Stimulated activated naive CD8-positive, alpha-beta T cell treated with anti-CD3 and anti-CD28 coated beads, Interleukin-15, amount 100 ng/mL, for 72 hours (primary cell): ENCODE data around the gene STK11IP.

Experiments
- ATAC-seq: fragments of 150-1000 bp; cut with Tn5 transposase; 2 replicates; pipeline ENCODE4 v1.10.0; 2021; ENCODE audit warnings: mild to moderate bottlenecking, moderate library complexity
- DNase-seq, 2 donors: peaks; one replicate each; pipeline ENCODE4 v3.0.0; 2021 to 2022
- H3K27ac Mint-ChIP-seq, 2 donors: one replicate each; pipeline ENCODE4 v1.8.0; 2022; ENCODE audit warnings: mild to moderate bottlenecking in 2 of 2, mixed read lengths in 2 of 2, moderate library complexity in 2 of 2
- H3K27me3 Mint-ChIP-seq: one replicate; pipeline ENCODE4 v1.8.0; 2022; ENCODE audit warnings: mixed read lengths
- H3K4me1 Mint-ChIP-seq: one replicate; pipeline ENCODE4 v1.8.0; 2022; ENCODE audit warnings: mild to moderate bottlenecking, mixed read lengths
- H3K4me3 Mint-ChIP-seq, 2 donors: one replicate each; pipeline ENCODE4 v1.8.0; 2022; ENCODE audit warnings: mild to moderate bottlenecking in 2 of 2, mixed read lengths in 2 of 2, moderate library complexity in 1 of 2
- H3K9me3 Mint-ChIP-seq, 2 donors: one replicate each; pipeline ENCODE4 v1.8.0; 2022; ENCODE audit warnings: mixed read lengths in 2 of 2

STK11IP gene

DNA sequence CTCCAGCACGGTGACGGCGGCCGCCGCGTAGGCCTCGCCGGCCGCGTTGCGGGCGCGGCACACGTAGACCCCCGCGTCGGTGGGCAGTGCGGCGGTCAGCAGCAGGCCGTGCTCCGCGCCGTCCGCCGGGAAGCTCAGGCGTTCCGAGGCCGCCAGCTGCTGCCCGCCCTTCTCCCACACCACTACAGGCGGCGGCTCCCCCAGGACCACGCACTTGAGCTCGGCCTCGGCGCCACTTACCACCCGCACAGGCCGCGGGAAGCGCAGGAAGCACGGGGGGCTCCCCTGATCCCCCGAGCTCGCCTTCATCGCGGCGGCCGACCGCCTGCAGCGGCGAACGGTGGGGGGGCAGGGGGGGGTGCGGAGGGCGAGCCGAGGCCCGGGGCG is 26.7 kb upstream of the STK11IP start:
- H3K27me3 Mint-ChIP-seq: peaks cover 82% of the 10 kb centered on the region
- H3K4me3 Mint-ChIP-seq: peak overlapping the region; percentile 49 to 52
- peaks cover 5% of the 10 kb centered on the region for H3K4me1 Mint-ChIP-seq
- DNase-seq (no peak), ATAC-seq (peak; percentile 22)
- no peaks in the 10 kb centered on the region for H3K9me3 Mint-ChIP-seq
- H3K27ac Mint-ChIP-seq: no peak overlapping the region

DNA sequence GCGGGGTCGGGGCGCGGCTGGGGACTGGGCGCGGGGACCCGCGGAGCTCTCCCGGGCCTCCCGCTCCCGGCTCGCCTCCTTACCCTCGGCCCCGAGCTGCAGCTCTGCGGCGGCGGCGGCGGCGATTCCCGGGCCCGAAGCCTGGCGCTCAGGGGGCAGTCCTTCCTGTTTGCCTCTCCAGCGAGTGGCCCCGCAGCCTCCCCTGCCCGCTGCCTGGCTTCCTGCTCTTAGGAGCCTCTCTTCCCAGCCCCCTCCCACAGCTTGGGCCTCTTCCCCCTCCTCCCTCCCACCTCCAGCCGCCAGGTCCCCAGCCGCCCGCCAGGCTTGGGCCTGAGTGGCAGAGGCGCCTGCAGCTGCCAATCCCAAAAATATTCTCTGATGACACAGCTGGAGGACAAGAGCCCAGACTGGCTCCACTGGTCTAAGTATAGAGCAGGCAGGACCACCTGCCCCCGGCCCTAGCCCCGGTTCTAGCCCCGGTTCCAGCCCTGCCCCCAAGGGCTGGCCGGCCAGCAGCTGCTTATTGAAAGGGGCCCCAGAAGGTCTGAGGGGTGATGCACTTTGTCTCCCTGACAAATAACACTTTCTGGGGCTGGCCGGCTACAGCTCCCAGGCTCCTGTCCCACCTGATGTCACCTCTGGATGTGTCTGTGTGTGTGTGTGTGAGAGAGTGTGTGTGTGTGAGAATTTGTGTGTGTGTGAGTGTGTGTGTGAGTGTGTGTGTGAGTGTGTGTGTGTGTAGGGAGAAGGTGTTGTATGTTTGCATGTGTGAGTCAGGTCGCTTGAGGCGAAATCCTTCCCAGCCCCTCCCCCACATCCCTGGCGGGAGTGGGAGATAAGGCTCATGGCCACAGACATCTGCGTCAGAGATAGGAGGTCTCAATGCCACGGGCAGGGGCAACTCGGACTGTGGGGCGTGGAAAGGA is 26.1 kb upstream of the STK11IP start, which contains the start of gene OBSL1:
Gene OBSL1, minus strand, starts transcription at position 229 of the 926 bp plus-strand sequence. CDS start 307 bp downstream, outside the sequence.
- peak; percentile 38 for ATAC-seq
- H3K27ac Mint-ChIP-seq: no peak within 1 kb of the TSS
- peaks cover 5% of the 10 kb centered on the region for H3K4me1 Mint-ChIP-seq
- H3K27me3 Mint-ChIP-seq: peaks cover 81% of the 10 kb centered on the region
- peak within 1 kb of the TSS; percentile 49 to 69 for H3K4me3 Mint-ChIP-seq
- no peaks in the 10 kb centered on the region for H3K9me3 Mint-ChIP-seq
- no peak for DNase-seq

DNA sequence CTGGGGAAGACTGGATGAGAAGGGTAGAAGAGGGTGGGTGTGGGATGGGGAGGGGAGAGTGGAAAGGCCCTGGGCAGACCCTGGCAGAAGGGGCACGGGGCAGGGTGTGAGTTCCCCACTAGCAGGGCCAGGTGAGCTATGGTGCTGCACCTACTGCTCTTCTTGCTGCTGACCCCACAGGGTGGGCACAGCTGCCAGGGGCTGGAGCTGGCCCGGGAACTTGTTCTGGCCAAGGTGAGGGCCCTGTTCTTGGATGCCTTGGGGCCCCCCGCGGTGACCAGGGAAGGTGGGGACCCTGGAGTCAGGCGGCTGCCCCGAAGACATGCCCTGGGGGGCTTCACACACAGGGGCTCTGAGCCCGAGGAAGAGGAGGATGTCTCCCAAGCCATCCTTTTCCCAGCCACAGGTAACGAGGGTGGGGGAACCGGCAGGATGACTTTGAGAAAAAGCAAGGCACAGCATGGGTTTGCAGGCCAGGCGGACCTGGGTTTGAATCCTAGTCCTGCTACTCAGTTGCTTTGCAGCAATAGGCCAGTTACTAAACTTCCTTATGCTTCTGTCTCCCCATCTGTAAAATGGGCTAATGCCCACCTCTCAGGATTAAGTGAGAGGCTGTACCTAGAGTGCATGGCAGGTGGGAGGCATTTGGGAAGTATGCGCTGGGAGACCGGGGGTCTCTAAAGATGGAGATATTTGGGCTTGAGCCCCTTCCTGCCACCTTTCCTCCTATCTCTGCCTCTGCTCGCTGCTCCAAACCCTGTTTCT is 25.2 kb upstream of the STK11IP start, which contains the start of gene INHA:
Gene INHA, plus strand, starts transcription at position 74 of the 765 bp plus-strand sequence. Its CDS starts 65 bp downstream, at position 139.
- Mint-ChIP-seq H3K4me1 (peaks cover 5% of the 10 kb centered on the region), H3K27me3 (peaks cover 81% of the 10 kb centered on the region), H3K9me3 (no peaks in the 10 kb centered on the region), H3K4me3 (peak within 1 kb of the TSS in 1 of 2 donors; percentile 30), H3K27ac (no peak within 1 kb of the TSS)
- ATAC-seq: peak; percentile 10
- no peak for DNase-seq

DNA sequence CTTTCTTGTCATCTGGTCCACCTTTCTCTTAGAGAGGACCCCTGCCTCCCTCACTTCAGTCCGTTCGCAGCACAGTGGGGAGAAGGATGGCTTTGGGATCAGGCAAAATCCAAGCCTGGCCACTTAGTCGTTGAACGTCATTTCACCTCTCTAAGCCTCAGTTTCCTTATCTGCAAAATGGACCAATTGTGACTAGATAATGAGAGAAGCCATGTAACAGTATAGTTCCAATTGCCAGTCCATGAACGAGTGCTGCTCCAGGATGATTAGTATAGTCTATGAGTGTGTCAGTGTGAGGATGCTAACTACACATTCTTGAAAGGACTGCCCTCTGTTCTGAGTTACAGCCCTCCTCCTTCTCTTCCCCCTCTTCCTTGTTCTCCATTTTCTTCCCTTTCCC is 24.5 kb upstream of the STK11IP start:
- Mint-ChIP-seq H3K27me3 (peaks cover 76% of the 10 kb centered on the region), H3K4me1 (peaks cover 5% of the 10 kb centered on the region), H3K9me3 (no peaks in the 10 kb centered on the region), H3K27ac (no peak overlapping the region), H3K4me3 (no peak overlapping the region)
- DNase-seq (no peak), ATAC-seq (no peak)

DNA sequence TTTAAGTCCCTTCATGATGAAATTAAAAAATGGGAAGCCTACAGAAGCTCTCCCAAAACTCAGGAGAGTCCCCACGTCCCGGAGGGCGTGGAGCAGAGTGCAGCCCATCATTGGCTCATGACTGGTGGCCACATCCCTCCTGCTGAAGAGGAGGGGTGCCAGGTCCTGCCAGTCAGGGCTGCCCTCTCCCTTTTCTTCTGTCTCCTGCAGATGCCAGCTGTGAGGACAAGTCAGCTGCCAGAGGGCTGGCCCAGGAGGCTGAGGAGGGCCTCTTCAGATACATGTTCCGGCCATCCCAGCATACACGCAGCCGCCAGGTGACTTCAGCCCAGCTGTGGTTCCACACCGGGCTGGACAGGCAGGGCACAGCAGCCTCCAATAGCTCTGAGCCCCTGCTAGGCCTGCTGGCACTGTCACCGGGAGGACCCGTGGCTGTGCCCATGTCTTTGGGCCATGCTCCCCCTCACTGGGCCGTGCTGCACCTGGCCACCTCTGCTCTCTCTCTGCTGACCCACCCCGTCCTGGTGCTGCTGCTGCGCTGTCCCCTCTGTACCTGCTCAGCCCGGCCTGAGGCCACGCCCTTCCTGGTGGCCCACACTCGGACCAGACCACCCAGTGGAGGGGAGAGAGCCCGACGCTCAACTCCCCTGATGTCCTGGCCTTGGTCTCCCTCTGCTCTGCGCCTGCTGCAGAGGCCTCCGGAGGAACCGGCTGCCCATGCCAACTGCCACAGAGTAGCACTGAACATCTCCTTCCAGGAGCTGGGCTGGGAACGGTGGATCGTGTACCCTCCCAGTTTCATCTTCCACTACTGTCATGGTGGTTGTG is 23.0 kb upstream of the STK11IP start:
- ATAC-seq: peak; percentile 13
- Mint-ChIP-seq H3K4me3 (no peak overlapping the region), H3K27me3 (peaks cover 61% of the 10 kb centered on the region), H3K4me1 (peaks cover 5% of the 10 kb centered on the region), H3K27ac (no peak overlapping the region), H3K9me3 (no peaks in the 10 kb centered on the region)
- no peak for DNase-seq

DNA sequence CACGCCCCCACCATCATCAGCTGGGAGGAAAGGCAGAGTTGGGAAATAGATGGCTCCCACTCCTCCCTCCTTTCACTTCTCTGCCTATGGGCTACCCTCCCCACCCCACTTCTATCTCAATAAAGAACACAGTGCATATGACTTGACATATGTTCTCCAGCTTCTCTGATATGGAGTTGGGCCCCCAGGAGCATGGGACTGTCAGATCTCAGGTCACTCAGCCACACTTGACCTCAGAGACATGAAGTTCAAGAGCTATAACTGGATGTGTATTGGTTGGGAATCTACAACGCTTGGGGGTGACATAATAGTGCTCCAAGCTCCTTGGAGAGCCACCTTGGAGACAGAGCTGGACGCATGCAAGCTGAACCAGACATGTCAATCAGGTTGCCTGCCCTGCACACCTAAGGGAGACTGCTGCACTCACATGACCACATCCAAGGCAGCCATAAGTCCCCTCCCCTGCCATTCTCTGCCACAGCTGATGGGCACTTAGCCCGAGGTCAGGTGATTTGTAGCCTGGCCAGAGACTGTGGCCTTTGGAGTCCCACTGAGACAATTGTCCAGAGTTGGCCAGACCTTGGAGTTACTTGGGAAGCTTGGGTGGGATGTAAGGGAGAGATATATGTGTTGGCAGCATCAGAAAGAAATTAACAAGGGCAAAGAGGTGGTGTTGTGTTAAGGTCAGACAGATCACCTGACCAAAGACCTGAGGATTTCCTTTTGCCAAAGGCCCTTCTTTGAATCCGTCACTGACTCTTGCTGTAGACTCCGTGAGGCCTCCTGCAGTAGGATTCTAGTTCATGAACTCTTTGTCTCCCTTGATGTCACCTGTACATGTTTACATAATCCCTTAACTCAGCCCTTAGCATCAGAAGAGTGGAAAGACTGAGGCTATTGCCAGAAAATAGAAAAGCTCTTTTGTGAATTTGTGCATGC is 21.8 kb upstream of the STK11IP start:
- Mint-ChIP-seq H3K27me3 (peaks cover 53% of the 10 kb centered on the region), H3K4me1 (no peaks in the 10 kb centered on the region), H3K4me3 (no peak overlapping the region), H3K9me3 (no peaks in the 10 kb centered on the region), H3K27ac (peak overlapping the region in 1 of 2 donors; percentile 72)
- DNase-seq: no peak
- no peak for ATAC-seq

DNA sequence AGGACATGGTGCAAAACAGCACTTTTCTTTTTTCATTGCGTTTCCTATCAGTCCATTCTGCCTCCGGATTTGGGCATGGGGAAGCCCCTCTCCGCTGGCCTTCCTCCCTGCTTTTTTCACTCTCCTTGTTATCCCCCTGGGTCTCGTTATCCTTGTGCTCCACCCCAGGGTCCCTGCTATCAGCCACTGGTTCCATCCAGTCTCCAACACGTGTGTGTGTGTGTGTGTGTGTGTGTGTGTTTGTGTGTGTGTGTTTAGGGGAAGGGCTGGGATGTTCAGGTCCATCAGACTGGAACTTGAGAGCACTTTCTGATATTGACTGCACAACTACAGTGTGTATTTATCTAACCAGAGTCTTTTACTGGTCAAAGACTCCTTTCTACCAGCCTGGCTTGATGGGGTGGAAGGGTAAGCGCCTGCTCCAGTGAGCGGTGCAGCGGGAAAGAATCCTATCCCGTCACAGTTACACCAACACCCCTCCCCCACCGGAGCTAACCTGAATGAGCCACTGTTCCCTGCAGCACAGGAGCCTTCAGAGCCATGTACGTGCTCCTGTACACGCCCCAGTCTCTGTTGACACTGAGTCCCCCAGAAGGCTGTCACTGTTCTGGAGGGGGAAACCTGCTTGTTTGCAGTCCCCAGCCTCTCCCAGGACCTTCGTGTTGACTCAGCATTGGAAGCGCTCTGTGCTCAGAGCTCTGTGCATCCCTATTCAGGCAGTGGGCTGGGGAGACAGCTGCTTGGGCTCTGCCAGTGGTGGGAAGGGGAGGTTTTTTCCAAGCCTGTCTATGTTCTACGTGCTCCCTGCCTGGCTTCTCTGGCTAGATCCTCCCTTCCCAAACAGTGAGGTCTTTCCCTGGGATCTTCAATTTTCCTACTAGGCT is 20.9 kb upstream of the STK11IP start:
- no peak for DNase-seq
- no peak overlapping the region for H3K4me3 Mint-ChIP-seq
- H3K27me3 Mint-ChIP-seq: peaks cover 49% of the 10 kb centered on the region
- no peak for ATAC-seq
- H3K9me3 Mint-ChIP-seq: no peaks in the 10 kb centered on the region
- H3K4me1 Mint-ChIP-seq: no peaks in the 10 kb centered on the region
- no peak overlapping the region for H3K27ac Mint-ChIP-seq

DNA sequence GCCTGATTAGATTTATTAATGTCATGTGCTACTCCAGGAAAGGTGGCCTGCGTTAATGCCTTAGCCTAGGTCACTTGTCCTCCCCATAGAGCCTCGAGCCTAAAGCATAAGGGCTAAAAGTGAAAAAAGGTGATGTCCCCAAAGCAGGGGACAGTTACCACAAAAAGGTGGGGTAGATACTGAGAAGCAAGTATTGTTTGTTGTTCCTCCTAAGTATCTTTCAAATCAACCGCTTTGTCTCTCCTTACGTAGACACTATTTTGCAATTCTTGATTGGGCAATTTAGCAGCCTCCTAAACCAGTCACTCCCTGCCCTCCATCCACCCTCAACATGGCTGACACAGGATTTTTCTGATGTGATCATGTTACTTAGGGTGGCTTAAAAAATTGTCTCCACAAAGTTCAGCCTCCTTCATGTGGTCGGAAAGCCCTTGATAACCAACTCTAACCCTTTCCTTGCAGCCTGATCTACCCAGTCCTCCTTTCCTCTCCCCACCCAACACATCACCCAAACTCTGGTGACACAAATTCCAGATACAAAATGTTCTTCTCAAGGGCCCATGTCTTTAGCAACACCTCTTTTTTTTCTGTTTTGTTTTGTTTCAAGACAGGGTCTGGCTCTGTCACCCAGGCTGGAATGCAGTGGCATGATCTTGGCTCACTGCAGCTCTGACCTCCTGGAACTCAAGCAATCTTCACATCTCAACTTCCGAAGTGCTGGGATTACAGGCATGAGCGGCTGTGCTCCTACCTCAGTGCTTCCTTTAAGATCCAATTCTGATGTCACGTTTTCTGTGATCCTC is 18.6 kb upstream of the STK11IP start:
- DNase-seq: no peak
- ATAC-seq: no peak
- no peaks in the 10 kb centered on the region for H3K9me3 Mint-ChIP-seq
- no peaks in the 10 kb centered on the region for H3K4me1 Mint-ChIP-seq
- H3K4me3 Mint-ChIP-seq: no peak overlapping the region
- peaks cover 28% of the 10 kb centered on the region for H3K27me3 Mint-ChIP-seq
- H3K27ac Mint-ChIP-seq: peak overlapping the region in 1 of 2 donors; percentile 1

DNA sequence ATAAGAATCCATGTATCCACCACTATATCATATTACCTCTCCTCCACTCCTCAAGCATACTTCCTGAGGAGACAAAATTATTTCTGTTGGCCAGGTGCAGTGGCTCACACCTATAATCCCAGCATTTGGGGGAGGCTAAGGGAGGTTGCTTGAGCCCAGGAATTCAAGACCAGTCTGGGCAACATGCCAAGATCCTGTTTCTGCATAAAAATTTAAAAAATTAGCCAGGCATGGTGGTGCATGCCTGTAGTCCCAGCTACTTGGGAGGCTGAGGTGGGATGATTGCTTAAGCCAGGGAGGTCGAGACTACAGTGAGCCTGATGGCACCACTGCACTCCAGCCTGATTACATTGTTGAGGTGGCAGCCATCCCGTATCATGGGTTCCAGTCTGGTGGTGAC is 16.3 kb upstream of the STK11IP start:
- Mint-ChIP-seq H3K27me3 (peaks cover 13% of the 10 kb centered on the region), H3K4me1 (no peaks in the 10 kb centered on the region), H3K4me3 (no peak overlapping the region), H3K27ac (no peak overlapping the region), H3K9me3 (no peaks in the 10 kb centered on the region)
- no peak for ATAC-seq
- no peak for DNase-seq

DNA sequence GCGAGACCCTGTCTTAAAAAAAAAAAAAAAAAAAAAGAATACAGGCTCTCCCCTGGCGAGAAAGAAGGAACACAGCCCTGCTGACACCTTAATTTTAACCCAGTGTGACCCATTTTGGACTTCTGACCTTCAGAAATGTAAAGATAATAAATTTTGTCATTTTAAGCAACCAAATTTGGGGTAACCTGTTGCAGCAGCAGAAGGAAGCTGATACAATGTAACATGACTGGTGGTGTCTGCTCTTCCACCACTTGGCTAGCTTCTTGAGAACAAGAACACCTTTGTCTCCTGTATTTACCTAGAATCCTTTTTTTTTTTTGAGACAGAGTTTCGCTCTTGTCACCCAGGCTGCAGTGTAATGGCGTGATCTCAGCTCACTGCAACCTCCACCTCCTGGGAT is 6.6 kb upstream of the STK11IP start:
- ATAC-seq (no peak), DNase-seq (no peak)
- Mint-ChIP-seq H3K27ac (no peak overlapping the region), H3K27me3 (peaks cover 8% of the 10 kb centered on the region), H3K9me3 (no peaks in the 10 kb centered on the region), H3K4me3 (no peak overlapping the region), H3K4me1 (peaks cover 8% of the 10 kb centered on the region)

DNA sequence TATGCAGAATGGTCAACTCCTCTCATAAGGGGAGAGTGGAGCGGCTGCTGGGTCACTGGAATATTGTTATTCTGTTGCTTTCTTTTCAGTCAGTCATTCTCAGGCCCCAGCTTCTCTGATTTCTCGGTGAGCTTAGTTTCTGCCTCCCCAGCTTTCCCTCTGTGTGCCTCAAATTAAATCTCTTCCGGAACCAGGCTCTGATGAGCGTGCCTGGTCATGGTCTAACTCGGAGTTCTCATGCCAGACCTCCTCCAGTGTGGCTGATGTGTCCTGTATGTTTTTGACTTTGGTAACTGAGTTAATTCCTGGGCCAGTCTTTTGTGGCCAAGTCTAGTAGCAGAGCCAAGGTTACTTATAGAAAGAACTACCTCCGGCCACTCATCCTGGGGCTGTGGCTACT is 4.9 kb upstream of the STK11IP start:
- Mint-ChIP-seq H3K4me3 (no peak overlapping the region), H3K27me3 (peaks cover 8% of the 10 kb centered on the region), H3K4me1 (peaks cover 8% of the 10 kb centered on the region), H3K27ac (no peak overlapping the region), H3K9me3 (no peaks in the 10 kb centered on the region)
- no peak for ATAC-seq
- no peak for DNase-seq

DNA sequence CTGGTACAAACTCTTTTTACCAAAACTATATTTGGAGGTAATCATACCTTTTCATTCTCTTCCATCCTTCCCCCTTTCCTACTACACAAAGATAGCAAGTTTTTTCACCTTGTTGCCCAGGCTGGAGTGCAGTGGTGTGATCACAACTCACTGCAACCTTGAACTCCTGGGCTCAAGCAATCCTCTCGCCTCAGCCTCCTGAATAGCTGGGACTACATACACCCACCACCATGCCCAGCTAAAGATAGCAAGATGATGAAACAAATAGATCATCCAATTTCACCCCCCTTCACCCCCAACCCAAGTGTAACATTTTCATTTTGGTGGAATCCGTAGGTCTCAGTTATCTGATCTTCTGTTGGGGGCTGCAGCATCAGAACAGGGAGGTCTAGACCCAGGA is 4.5 kb upstream of the STK11IP start:
- Mint-ChIP-seq H3K27me3 (peaks cover 8% of the 10 kb centered on the region), H3K27ac (no peak overlapping the region), H3K4me3 (no peak overlapping the region), H3K9me3 (no peaks in the 10 kb centered on the region), H3K4me1 (peaks cover 11% of the 10 kb centered on the region)
- no peak for ATAC-seq
- no peak for DNase-seq

DNA sequence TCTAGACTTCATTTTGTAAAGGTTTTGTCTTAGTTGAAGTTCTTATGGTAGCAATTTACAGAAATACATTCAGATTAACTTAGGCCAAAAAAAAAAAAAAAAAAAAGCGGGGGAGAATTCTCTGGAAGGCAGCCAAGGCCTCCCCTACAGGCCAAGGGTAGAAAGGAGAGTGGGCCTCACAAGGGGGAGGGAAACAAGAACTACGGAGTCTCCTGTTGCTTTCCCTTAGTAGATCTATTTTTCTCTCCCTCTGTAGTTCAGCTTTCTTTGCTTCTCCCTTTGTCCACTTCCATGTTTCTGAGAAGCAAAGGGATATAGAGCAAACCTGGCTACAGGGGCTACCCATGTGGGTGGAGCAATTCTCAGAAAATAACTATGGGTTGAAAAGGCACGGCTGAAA is 2.4 kb upstream of the STK11IP start:
- Mint-ChIP-seq H3K9me3 (no peaks in the 10 kb centered on the region), H3K4me3 (peak overlapping the region in 1 of 2 donors; percentile 10), H3K4me1 (peaks cover 22% of the 10 kb centered on the region), H3K27me3 (peaks cover 8% of the 10 kb centered on the region), H3K27ac (no peak overlapping the region)
- ATAC-seq (no peak), DNase-seq (no peak)
